ENCODE results near the gene RBM8A.

GRCh38 chr1:145944532-145944931 is 17.2 kb upstream of the RBM8A start:
- TF ChIP-seq YY1 (IDR thresholded peaks at IDR 0.05; ENCODE audit: low read depth): no peak
- no peak for TF ChIP-seq USF1 (IDR thresholded peaks at IDR 0.05; ENCODE audit: borderline replicate concordance, low read depth)
- no peak for TF ChIP-seq MXI1 (IDR thresholded peaks at IDR 0.05; ENCODE audit: low read depth, low read length)

Measured in SK-N-SH (cell line).